Measurements from ENCODE around the gene FOXC2.

Gene FOXC2

GRCh38 chr16:86527366-86527765, 39.3 kb upstream of the FOXC2 start:
- Histone ChIP-seq H3K4me2 (ENCODE audit: low read length) (no peak overlapping the region), H4K20me1 (ENCODE audit: insufficient read depth, low read length) (no peaks in the 10 kb centered on the region), H3K36me3 (replicated peaks; ENCODE audit: low read depth, low read length) (no peaks in the 10 kb centered on the region), H3K27me3 (ENCODE audit: low read depth, low read length) (no peaks in the 10 kb centered on the region), H3K9me3 (ENCODE audit: insufficient read depth, low read length) (no peaks in the 10 kb centered on the region), H3K79me2 (ENCODE audit: low read length) (no peaks in the 10 kb centered on the region), H2AFZ (ENCODE audit: low read depth, low read length) (no peak overlapping the region), H3K9ac (ENCODE audit: low read length) (no peak overlapping the region), H3K4me1 (ENCODE audit: low read length) (no peaks in the 10 kb centered on the region), H3K27ac (ENCODE audit: low read length) (no peak overlapping the region), H3K4me3 (ENCODE audit: low read length) (no peak overlapping the region)
- TF ChIP-seq, protein P1, sequence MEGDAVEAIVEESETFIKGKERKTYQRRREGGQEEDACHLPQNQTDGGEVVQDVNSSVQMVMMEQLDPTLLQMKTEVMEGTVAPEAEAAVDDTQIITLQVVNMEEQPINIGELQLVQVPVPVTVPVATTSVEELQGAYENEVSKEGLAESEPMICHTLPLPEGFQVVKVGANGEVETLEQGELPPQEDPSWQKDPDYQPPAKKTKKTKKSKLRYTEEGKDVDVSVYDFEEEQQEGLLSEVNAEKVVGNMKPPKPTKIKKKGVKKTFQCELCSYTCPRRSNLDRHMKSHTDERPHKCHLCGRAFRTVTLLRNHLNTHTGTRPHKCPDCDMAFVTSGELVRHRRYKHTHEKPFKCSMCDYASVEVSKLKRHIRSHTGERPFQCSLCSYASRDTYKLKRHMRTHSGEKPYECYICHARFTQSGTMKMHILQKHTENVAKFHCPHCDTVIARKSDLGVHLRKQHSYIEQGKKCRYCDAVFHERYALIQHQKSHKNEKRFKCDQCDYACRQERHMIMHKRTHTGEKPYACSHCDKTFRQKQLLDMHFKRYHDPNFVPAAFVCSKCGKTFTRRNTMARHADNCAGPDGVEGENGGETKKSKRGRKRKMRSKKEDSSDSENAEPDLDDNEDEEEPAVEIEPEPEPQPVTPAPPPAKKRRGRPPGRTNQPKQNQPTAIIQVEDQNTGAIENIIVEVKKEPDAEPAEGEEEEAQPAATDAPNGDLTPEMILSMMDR (IDR thresholded peaks at IDR 0.05; ENCODE audit: low read depth, low read length) = no peak
- no peak for TF ChIP-seq EZH2phosphoT487 (IDR thresholded peaks at IDR 0.05; ENCODE audit: low read depth)

DNA sequence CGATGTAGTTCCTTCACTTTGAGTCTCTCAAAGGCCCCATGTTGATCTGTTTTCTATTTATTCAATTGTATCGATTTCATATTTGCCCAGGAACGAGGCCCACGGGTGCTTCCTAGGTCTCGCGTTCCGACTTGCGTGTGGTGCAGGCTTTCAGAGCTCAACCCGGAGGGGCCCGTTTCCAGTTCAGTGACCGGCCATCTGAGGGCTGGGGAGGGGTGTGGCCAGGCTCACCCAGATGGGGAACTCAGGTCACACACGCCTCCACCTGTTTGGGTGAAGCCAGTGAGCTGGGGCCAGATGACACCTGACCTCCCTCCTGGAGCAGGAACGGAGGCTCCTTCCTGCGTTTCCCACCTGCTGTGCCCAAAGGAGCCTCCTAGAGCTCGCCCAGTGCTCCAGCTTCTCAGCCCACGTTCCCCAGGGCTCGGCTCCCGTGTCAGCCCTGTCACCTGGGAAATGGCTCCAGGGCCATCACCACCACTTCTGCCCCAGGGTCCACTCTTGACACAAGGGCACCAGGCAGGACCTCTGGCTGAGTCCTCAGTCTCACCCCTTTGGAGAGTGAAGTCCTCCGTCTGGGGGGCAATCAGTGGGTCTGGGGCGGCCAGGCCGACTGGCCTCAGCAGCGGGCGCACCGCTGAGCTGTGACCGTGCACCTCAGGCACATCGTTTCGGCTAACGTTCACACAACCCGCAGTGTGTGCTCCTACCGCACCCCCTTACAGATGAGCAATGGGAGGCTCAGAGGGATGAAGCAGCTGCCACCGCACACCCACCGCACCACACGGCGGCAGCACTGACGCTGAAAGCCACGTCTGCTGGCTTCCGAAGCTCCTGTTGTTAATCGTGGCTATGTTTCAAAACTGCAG, 38.3 kb upstream of the FOXC2 start:
- Histone ChIP-seq H3K36me3 (replicated peaks; ENCODE audit: low read depth, low read length) (no peaks in the 10 kb centered on the region), H3K79me2 (ENCODE audit: low read length) (no peaks in the 10 kb centered on the region), H3K4me1 (ENCODE audit: low read length) (no peaks in the 10 kb centered on the region), H3K4me2 (ENCODE audit: low read length) (no peak overlapping the region), H3K9ac (ENCODE audit: low read length) (no peak overlapping the region), H2AFZ (ENCODE audit: low read depth, low read length) (no peak overlapping the region), H3K4me3 (ENCODE audit: low read length) (no peak overlapping the region), H3K27me3 (ENCODE audit: low read depth, low read length) (no peaks in the 10 kb centered on the region), H4K20me1 (ENCODE audit: insufficient read depth, low read length) (no peaks in the 10 kb centered on the region), H3K27ac (ENCODE audit: low read length) (no peak overlapping the region), H3K9me3 (ENCODE audit: insufficient read depth, low read length) (no peaks in the 10 kb centered on the region)
- no peak for TF ChIP-seq EZH2phosphoT487 (IDR thresholded peaks at IDR 0.05; ENCODE audit: low read depth)
- TF ChIP-seq, protein P1 (IDR thresholded peaks at IDR 0.05; ENCODE audit: low read depth, low read length) = no peak

DNA sequence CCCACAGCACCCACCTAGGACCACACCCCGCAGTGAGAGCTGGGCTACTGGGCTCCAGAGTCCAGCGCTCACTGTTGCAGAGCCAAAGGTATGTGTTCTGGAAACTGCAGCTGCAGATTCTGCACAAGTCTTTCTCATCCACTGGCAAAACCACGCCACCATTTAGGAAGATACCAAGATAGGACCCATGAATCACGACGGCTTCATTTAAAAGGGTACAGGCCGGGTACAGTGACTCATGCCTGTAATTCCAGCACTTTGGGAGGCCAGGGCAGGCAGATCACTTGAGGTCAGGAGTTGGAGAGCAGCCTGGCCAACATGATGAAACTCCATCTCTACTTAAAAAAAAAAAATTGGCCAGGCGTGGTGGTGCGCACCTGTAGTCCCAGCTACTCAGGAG, 37.5 kb upstream of the FOXC2 start:
- H3K27ac ChIP-seq (ENCODE audit: low read length) = no peak overlapping the region
- H3K4me2 ChIP-seq (ENCODE audit: low read length) = no peak overlapping the region
- no peaks in the 10 kb centered on the region for H3K9me3 ChIP-seq (ENCODE audit: insufficient read depth, low read length)
- H3K4me1 ChIP-seq (ENCODE audit: low read length) = no peaks in the 10 kb centered on the region
- no peak overlapping the region for H3K9ac ChIP-seq (ENCODE audit: low read length)
- no peaks in the 10 kb centered on the region for H3K36me3 ChIP-seq (replicated peaks; ENCODE audit: low read depth, low read length)
- H3K27me3 ChIP-seq (ENCODE audit: low read depth, low read length) = no peaks in the 10 kb centered on the region
- H4K20me1 ChIP-seq (ENCODE audit: insufficient read depth, low read length) = no peaks in the 10 kb centered on the region
- TF ChIP-seq EZH2phosphoT487 (IDR thresholded peaks at IDR 0.05; ENCODE audit: low read depth) = no peak
- TF ChIP-seq, protein P1 (IDR thresholded peaks at IDR 0.05; ENCODE audit: low read depth, low read length) = no peak
- H2AFZ ChIP-seq (ENCODE audit: low read depth, low read length) = no peak overlapping the region
- no peaks in the 10 kb centered on the region for H3K79me2 ChIP-seq (ENCODE audit: low read length)
- H3K4me3 ChIP-seq (ENCODE audit: low read length) = no peak overlapping the region

- Histone ChIP-seq H2AFZ (ENCODE audit: low read depth, low read length) (no peak overlapping the region), H3K36me3 (replicated peaks; ENCODE audit: low read depth, low read length) (no peaks in the 10 kb centered on the region), H4K20me1 (ENCODE audit: insufficient read depth, low read length) (no peaks in the 10 kb centered on the region), H3K27ac (ENCODE audit: low read length) (no peak overlapping the region), H3K9me3 (ENCODE audit: insufficient read depth, low read length) (no peaks in the 10 kb centered on the region), H3K4me3 (ENCODE audit: low read length) (no peak overlapping the region), H3K79me2 (ENCODE audit: low read length) (no peaks in the 10 kb centered on the region), H3K9ac (ENCODE audit: low read length) (no peak overlapping the region), H3K27me3 (ENCODE audit: low read depth, low read length) (no peaks in the 10 kb centered on the region), H3K4me2 (ENCODE audit: low read length) (no peak overlapping the region), H3K4me1 (ENCODE audit: low read length) (no peaks in the 10 kb centered on the region)
- TF ChIP-seq, protein P1 (IDR thresholded peaks at IDR 0.05; ENCODE audit: low read depth, low read length) = no peak
- TF ChIP-seq EZH2phosphoT487 (IDR thresholded peaks at IDR 0.05; ENCODE audit: low read depth) = no peak
These were observed 36.1 kb upstream of the FOXC2 start for GRCh38 chr16:86530251-86531190.

All from OCI-LY3 (cell line).